ENCODE results near the gene FOXJ3.

The FOXJ3 gene

DNA sequence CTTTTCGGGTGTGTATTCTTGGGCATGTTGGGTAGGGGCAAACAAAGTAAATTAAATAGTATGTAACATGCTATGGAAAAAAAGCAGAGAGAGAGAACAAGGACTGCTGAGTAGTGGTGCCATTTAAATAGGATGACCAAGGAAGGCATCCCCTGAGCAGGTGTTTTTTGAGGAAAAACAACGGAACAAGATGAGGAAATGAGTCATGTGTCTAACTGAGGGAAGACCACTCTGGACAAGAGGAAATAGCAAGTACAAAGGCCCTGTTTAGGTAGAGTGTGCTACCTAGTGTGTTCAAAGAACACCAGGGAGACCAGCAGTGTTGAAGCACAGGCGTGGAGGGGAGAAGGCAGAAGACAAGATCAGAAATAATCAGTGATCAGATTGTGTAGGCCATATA lies 150.4 kb downstream of the FOXJ3 start:
- Histone ChIP-seq H3K27ac (no peak overlapping the region), H3K9me3 (ENCODE audit: severe bottlenecking) (no peaks in the 10 kb centered on the region), H3K4me3 (ENCODE audit: low read depth, low read length) (no peak overlapping the region), H3K36me3 (peaks cover 57% of the 10 kb centered on the region), H3K27me3 (ENCODE audit: insufficient read depth, low read depth, severe bottlenecking) (no peaks in the 10 kb centered on the region)
- TF ChIP-seq, protein P1, sequence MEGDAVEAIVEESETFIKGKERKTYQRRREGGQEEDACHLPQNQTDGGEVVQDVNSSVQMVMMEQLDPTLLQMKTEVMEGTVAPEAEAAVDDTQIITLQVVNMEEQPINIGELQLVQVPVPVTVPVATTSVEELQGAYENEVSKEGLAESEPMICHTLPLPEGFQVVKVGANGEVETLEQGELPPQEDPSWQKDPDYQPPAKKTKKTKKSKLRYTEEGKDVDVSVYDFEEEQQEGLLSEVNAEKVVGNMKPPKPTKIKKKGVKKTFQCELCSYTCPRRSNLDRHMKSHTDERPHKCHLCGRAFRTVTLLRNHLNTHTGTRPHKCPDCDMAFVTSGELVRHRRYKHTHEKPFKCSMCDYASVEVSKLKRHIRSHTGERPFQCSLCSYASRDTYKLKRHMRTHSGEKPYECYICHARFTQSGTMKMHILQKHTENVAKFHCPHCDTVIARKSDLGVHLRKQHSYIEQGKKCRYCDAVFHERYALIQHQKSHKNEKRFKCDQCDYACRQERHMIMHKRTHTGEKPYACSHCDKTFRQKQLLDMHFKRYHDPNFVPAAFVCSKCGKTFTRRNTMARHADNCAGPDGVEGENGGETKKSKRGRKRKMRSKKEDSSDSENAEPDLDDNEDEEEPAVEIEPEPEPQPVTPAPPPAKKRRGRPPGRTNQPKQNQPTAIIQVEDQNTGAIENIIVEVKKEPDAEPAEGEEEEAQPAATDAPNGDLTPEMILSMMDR (IDR thresholded peaks at IDR 0.05; ENCODE audit: low read depth, low read length) = no peak
- no peak for DNase-seq

DNA sequence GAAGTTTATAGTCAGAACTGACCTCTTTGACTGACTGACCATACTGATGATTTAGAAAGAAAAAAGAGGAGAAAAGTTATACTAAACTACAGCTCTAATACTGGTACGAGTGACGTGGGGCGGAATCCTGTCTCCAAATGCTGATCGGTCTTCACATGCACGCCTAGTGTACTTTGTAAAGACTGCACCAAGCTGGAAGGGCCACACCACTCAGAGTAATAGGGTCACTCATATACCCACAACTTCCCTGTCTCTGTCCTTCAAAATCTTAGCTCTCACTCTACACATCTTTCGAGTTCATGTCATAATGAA lies 151.1 kb downstream of the FOXJ3 start:
- H3K36me3 ChIP-seq = peaks cover 52% of the 10 kb centered on the region
- TF ChIP-seq, protein P1 (IDR thresholded peaks at IDR 0.05; ENCODE audit: low read depth, low read length) = no peak
- H3K27ac ChIP-seq = no peak overlapping the region

DNA sequence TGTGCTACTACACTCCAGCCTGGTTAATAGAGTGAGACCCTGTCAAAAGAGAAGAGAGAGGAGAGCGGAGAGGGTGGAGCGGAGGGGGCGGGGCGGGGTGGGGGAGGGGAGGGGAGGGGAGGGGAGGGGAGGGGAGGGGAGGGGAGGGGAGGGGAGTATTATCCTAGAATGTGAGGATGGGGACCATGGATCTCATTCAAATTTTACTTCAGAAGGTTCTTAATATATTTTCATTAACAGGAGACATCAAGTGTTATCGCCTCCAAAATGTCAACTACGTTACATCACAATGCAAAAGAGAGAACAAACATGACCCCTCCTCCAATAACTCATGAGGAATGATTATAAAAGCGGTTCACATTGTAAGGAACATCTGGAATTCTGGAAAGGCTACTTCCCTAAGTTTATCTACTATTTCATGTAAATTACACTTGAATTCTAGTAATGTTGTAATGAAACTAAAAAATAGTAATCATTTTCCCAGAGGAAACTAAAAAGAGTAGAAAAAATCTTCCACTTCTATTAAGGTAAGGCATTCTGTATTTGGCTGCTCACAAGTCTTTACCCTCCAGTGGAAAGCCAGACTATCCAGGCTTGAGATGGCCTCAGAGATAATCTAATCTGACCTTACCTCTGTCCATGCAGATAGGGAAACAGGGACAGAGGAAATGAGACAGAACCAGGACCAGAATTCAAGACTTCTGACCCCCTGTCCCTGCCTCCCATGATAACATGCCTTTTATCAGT lies 151.7 kb downstream of the FOXJ3 start:
- Histone ChIP-seq H3K27ac (no peak overlapping the region), H3K4me3 (ENCODE audit: low read depth, low read length) (no peak overlapping the region), H3K9me3 (ENCODE audit: severe bottlenecking) (no peaks in the 10 kb centered on the region), H3K36me3 (peaks cover 51% of the 10 kb centered on the region), H3K27me3 (ENCODE audit: insufficient read depth, low read depth, severe bottlenecking) (no peaks in the 10 kb centered on the region)
- no peak for DNase-seq
- TF ChIP-seq, protein P1 (IDR thresholded peaks at IDR 0.05; ENCODE audit: low read depth, low read length) = no peak

More for the DNA sequence above, 151.1 kb downstream of the FOXJ3 start:
- Histone ChIP-seq H3K4me3 (ENCODE audit: low read depth, low read length) (no peak overlapping the region), H3K9me3 (ENCODE audit: severe bottlenecking) (no peaks in the 10 kb centered on the region), H3K27me3 (ENCODE audit: insufficient read depth, low read depth, severe bottlenecking) (no peaks in the 10 kb centered on the region)
- DNase-seq = no peak

DNA sequence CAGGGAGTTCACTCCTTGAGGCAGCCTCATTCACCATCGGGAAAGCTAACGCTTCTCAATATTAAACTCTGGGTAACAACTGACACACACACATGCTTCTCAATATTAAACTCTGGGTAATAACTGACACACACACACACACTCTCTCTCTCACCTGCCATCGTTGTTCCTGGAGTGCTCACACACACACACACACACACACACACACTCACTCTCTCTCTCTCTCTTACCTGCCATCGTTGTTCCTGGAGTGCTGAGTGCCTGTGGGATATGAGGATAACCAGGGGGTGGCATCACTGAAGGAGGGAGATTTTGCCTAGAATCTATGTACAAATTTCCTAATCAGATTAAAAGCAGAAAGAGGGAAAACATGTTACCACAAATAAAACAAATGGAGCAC lies 153.3 kb downstream of the FOXJ3 start:
- peaks cover 42% of the 10 kb centered on the region for H3K36me3 ChIP-seq
- H3K9me3 ChIP-seq (ENCODE audit: severe bottlenecking) = no peaks in the 10 kb centered on the region
- H3K27me3 ChIP-seq (ENCODE audit: insufficient read depth, low read depth, severe bottlenecking) = no peaks in the 10 kb centered on the region

DNA sequence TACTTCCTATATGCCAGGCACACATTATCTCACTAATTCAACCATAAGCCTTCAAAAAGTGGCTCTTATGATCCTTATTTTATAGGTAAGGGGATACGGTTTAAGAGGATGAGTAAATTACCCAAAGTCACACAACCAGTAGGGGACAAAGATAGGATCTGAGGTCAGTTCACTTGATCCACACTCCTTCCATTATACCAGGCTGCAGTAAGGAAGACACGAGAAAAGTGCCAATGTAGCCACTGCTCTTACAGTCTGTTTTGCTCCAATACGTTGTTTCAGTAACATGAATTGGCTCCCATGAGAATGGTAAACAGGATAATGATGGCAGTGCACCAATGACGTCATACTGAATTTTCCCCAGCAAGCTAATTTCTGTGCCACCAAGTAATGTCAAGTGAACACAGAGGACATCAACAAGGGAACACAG lies 155.1 kb downstream of the FOXJ3 start:
- TF ChIP-seq, protein P1 (IDR thresholded peaks at IDR 0.05; ENCODE audit: low read depth, low read length) = no peak
- Histone ChIP-seq H3K4me3 (ENCODE audit: low read depth, low read length) (no peak overlapping the region), H3K36me3 (peaks cover 35% of the 10 kb centered on the region), H3K27ac (no peak overlapping the region), H3K9me3 (ENCODE audit: severe bottlenecking) (no peaks in the 10 kb centered on the region), H3K27me3 (ENCODE audit: insufficient read depth, low read depth, severe bottlenecking) (no peaks in the 10 kb centered on the region)
- no peak for DNase-seq

More for the DNA sequence above, 153.3 kb downstream of the FOXJ3 start:
- Histone ChIP-seq H3K27ac (no peak overlapping the region), H3K4me3 (ENCODE audit: low read depth, low read length) (no peak overlapping the region)
- no peak for DNase-seq
- TF ChIP-seq, protein P1 (IDR thresholded peaks at IDR 0.05; ENCODE audit: low read depth, low read length) = no peak

DNA sequence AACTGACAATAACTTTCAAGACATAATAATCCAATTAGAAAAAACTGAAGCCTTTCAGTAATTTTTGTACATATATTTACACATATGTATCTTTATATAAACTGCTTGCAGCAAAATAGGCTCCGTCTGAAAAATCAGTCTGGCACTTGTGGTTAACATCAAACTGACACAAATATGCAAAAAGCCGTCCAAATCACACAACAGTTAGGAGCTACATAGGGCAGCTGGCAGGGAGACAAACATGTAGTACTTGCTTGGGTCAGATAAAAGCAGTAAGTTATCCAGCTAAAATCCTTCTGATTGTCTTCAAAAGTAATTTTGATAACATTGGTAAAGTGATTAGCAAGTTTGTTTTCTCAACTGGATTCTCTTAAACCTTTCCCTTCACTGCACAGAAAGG lies 155.8 kb downstream of the FOXJ3 start:
- Histone ChIP-seq H3K36me3 (peaks cover 30% of the 10 kb centered on the region), H3K27ac (no peak overlapping the region), H3K9me3 (ENCODE audit: severe bottlenecking) (no peaks in the 10 kb centered on the region), H3K27me3 (ENCODE audit: insufficient read depth, low read depth, severe bottlenecking) (no peaks in the 10 kb centered on the region), H3K4me3 (ENCODE audit: low read depth, low read length) (no peak overlapping the region)
- TF ChIP-seq, protein P1 (IDR thresholded peaks at IDR 0.05; ENCODE audit: low read depth, low read length) = no peak
- no peak for DNase-seq

All from WERI-Rb-1 (cell line).